Measurements from ENCODE around the gene COMMD2.

The COMMD2 gene

DNA sequence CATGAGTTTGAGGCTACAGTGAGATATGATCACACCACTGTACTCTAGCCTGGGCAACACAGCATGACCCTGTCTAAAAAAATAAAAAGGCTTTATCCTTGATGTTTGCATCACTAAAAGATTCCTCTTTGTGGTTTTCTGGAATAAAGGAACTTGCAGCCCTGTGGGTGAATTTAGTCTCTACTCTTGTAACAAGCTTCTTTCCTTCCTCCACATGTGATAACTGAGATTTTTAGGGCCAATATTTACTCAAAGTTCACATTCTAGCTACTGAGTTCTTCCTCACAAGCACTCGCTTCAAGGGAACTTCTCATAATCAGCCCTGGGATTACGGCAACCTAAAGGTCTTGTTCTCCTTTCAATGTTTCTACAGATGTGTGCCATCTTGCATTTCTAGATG, 24.6 kb downstream of the COMMD2 start:
- Histone ChIP-seq H3K9me3 (ENCODE audit: control insufficient read depth in 2 of 2, low read length in 2 of 2) (no peaks in the 10 kb centered on the region), H3K4me1 (ENCODE audit: control insufficient read depth, insufficient read depth, low read length) (no peaks in the 10 kb centered on the region), H3K9ac (ENCODE audit: low read length in 2 of 2) (no peak overlapping the region), H3K36me3 (ENCODE audit: control insufficient read depth in 2 of 2, insufficient read depth in 2 of 2, low read length in 2 of 2) (no peaks in the 10 kb centered on the region), H3K27ac (ENCODE audit: low read length) (no peak overlapping the region), H3K4me3 (ENCODE audit: low read length in 2 of 2) (no peak overlapping the region), H3K27me3 (ENCODE audit: control insufficient read depth in 1 of 2, insufficient read depth in 2 of 2, low read length in 2 of 2) (no peaks in the 10 kb centered on the region)

DNA sequence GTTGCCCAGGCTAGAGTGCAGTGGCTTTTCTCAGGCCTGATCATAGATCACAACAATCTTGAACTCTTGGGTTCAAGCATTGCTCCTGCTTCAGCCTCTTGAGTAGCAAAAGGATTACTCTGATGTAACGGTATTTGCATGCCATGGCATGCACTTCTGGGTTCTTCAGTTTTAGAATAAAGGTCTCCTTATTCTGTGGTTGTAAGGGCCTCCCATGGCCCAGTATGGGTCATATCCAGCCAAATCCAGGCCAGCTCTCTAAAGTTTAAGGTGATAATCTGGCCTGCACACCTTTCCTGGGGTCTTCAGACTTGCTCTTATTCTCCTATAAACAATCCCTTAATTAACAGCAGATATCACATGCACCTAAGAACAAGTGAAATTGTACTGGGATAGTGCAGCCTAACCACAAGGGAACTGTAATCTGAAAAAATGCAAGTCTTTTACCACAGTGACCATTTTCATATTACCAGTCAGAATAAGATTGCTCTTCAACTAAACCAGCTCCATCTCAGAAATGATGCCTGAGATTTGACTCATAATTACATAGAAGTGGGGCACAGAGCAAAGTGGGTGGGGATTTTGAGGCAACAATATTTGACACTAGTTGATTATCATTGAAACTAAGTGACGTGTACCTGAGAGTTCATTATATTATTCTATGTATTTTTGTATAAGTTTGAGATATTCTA, 25.4 kb downstream of the COMMD2 start:
- Histone ChIP-seq H3K4me3 (ENCODE audit: low read length in 2 of 2) (no peak overlapping the region), H3K36me3 (ENCODE audit: control insufficient read depth in 2 of 2, insufficient read depth in 2 of 2, low read length in 2 of 2) (no peaks in the 10 kb centered on the region), H3K27ac (ENCODE audit: low read length) (no peak overlapping the region), H3K27me3 (ENCODE audit: control insufficient read depth in 1 of 2, insufficient read depth in 2 of 2, low read length in 2 of 2) (no peaks in the 10 kb centered on the region), H3K9ac (ENCODE audit: low read length in 2 of 2) (no peak overlapping the region), H3K9me3 (ENCODE audit: control insufficient read depth in 2 of 2, low read length in 2 of 2) (no peaks in the 10 kb centered on the region), H3K4me1 (ENCODE audit: control insufficient read depth, insufficient read depth, low read length) (no peaks in the 10 kb centered on the region)

DNA sequence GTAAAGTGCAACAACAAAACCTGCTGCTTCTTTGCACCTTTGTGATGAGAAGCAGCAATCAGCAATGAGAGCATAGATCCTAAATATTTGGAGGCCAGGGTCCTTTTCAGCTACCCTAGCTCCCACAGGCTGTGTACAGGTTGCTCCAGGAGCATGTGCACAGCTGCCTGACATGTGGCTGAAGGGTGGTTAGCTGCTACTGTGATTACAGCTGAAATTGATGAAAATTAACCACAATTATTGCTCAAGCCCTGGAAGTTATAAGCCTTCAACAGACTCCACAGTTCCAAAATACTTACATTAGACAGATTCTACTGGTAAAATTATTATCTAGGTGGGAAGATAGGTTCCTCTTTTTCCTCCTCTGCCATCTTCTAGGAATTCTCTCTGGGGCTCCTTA, 28.5 kb downstream of the COMMD2 start:
- Histone ChIP-seq H3K4me1 (ENCODE audit: control insufficient read depth, insufficient read depth, low read length) (no peaks in the 10 kb centered on the region), H3K9ac (ENCODE audit: low read length in 2 of 2) (no peak overlapping the region), H3K4me3 (ENCODE audit: low read length in 2 of 2) (no peak overlapping the region), H3K9me3 (ENCODE audit: control insufficient read depth in 2 of 2, low read length in 2 of 2) (peaks cover 3 to 6% of the 10 kb centered on the region in 2 donors), H3K27ac (ENCODE audit: low read length) (no peak overlapping the region), H3K27me3 (ENCODE audit: control insufficient read depth in 1 of 2, insufficient read depth in 2 of 2, low read length in 2 of 2) (no peaks in the 10 kb centered on the region), H3K36me3 (ENCODE audit: control insufficient read depth in 2 of 2, insufficient read depth in 2 of 2, low read length in 2 of 2) (no peaks in the 10 kb centered on the region)

DNA sequence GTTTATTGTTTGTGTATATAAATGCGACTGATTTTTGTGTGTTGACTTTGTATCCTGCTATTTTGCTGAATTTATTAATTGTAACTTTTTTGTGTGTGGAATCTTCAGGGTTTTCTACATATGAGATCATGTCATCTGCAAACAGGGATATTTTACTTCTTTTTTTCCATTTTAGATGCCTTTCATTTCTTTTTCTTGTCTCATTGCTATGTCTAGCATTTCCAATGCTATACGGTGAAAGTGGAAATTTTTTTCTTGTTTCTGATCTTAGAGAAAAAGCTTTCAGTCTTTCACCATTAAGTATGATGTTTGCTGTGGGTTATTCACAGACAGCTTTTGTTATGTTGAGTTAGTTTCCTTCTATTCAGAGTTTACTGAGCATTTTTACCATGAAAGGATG, 31.4 kb downstream of the COMMD2 start:
- H3K36me3 ChIP-seq (ENCODE audit: control insufficient read depth in 2 of 2, insufficient read depth in 2 of 2, low read length in 2 of 2): no peaks in the 10 kb centered on the region
- H3K4me1 ChIP-seq (ENCODE audit: control insufficient read depth, insufficient read depth, low read length): no peaks in the 10 kb centered on the region
- no peaks in the 10 kb centered on the region for H3K27me3 ChIP-seq (ENCODE audit: control insufficient read depth in 1 of 2, insufficient read depth in 2 of 2, low read length in 2 of 2)
- H3K9ac ChIP-seq (ENCODE audit: low read length in 2 of 2): no peak overlapping the region
- H3K27ac ChIP-seq (ENCODE audit: low read length): no peak overlapping the region
- H3K4me3 ChIP-seq (ENCODE audit: low read length in 2 of 2): no peak overlapping the region
- peaks cover 3 to 6% of the 10 kb centered on the region in 2 donors for H3K9me3 ChIP-seq (ENCODE audit: control insufficient read depth in 2 of 2, low read length in 2 of 2)

DNA sequence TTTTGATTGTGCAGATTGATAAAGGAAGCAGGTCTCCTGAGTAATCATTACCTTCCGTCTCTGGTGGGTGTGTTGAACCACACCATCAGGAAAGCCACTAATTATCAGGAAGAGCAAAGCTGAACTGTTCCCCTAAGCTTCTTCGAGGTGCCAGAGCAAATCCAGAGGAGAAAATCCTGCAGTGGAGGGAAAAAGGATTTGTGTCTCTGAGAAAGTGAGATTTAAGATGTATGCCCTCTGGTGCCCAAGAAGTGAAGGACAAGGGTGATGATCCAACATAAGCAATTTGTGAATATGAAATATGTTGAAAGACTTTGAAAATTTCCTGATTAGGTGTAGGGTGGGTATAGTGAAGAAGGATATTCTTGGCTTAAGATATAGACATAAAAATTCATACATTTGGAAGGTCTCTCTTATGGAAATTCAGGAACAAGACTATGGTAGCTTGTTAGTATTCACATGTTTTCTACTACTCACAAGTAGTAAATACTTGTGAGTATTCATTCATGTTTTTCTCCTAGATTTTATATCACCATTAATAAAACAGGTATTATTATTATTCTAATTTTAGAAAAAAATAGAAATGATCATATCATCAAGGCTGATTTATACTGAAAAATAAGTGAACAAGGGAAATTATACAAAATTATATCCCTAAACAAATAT, 34.8 kb downstream of the COMMD2 start:
- peak overlapping the region; percentile 14 to 52 for H3K9ac ChIP-seq (ENCODE audit: low read length in 2 of 2)
- H3K4me1 ChIP-seq (ENCODE audit: control insufficient read depth, insufficient read depth, low read length): no peaks in the 10 kb centered on the region
- peaks cover 3 to 6% of the 10 kb centered on the region in 2 donors for H3K9me3 ChIP-seq (ENCODE audit: control insufficient read depth in 2 of 2, low read length in 2 of 2)
- no peaks in the 10 kb centered on the region for H3K36me3 ChIP-seq (ENCODE audit: control insufficient read depth in 2 of 2, insufficient read depth in 2 of 2, low read length in 2 of 2)
- H3K27me3 ChIP-seq (ENCODE audit: control insufficient read depth in 1 of 2, insufficient read depth in 2 of 2, low read length in 2 of 2): no peaks in the 10 kb centered on the region
- H3K4me3 ChIP-seq (ENCODE audit: low read length in 2 of 2): peak overlapping the region; percentile 40 to 55
- H3K27ac ChIP-seq (ENCODE audit: low read length): no peak overlapping the region

GRCh38 chr3:149716984-149717383, 35.3 kb downstream of the COMMD2 start:
- Histone ChIP-seq H3K9me3 (ENCODE audit: control insufficient read depth in 2 of 2, low read length in 2 of 2) (peaks cover 3 to 6% of the 10 kb centered on the region in 2 donors), H3K9ac (ENCODE audit: low read length in 2 of 2) (peak overlapping the region; percentile 14 to 52), H3K36me3 (ENCODE audit: control insufficient read depth in 2 of 2, insufficient read depth in 2 of 2, low read length in 2 of 2) (no peaks in the 10 kb centered on the region), H3K27me3 (ENCODE audit: control insufficient read depth in 1 of 2, insufficient read depth in 2 of 2, low read length in 2 of 2) (no peaks in the 10 kb centered on the region), H3K4me1 (ENCODE audit: control insufficient read depth, insufficient read depth, low read length) (no peaks in the 10 kb centered on the region), H3K27ac (ENCODE audit: low read length) (no peak overlapping the region), H3K4me3 (ENCODE audit: low read length in 2 of 2) (peak overlapping the region; percentile 40 to 55)

DNA sequence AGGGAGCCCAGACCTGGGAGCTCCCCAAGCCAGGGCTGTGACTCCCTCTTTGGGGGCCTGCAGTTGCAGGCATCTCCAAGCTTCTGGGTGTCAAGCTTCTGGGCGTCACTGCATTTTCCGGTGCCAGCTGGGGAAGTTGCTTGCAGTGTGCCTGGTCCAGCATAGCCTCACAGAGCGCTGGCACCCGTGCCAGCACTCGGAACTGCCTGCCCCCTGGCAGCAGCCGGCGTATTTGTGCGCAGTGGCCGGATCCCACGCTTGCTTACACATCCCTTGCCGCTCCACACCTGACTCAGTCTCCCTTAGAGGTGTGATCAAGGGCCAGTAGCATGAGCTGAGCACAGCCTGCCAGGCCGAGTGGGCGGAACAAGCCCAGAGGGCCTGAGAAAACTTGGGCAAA, 37.0 kb downstream of the COMMD2 start:
- H3K4me3 ChIP-seq (ENCODE audit: low read length in 2 of 2): no peak overlapping the region
- H3K9me3 ChIP-seq (ENCODE audit: control insufficient read depth in 2 of 2, low read length in 2 of 2): no peaks in the 10 kb centered on the region
- H3K27ac ChIP-seq (ENCODE audit: low read length): no peak overlapping the region
- H3K36me3 ChIP-seq (ENCODE audit: control insufficient read depth in 2 of 2, insufficient read depth in 2 of 2, low read length in 2 of 2): no peaks in the 10 kb centered on the region
- H3K9ac ChIP-seq (ENCODE audit: low read length in 2 of 2): no peak overlapping the region
- no peaks in the 10 kb centered on the region for H3K4me1 ChIP-seq (ENCODE audit: control insufficient read depth, insufficient read depth, low read length)
- no peaks in the 10 kb centered on the region for H3K27me3 ChIP-seq (ENCODE audit: control insufficient read depth in 1 of 2, insufficient read depth in 2 of 2, low read length in 2 of 2)

GRCh38 chr3:149713730-149714654, 38.3 kb downstream of the COMMD2 start:
- Histone ChIP-seq H3K27me3 (ENCODE audit: control insufficient read depth in 1 of 2, insufficient read depth in 2 of 2, low read length in 2 of 2) (no peaks in the 10 kb centered on the region), H3K4me3 (ENCODE audit: low read length in 2 of 2) (no peak overlapping the region), H3K9me3 (ENCODE audit: control insufficient read depth in 2 of 2, low read length in 2 of 2) (no peaks in the 10 kb centered on the region), H3K4me1 (ENCODE audit: control insufficient read depth, insufficient read depth, low read length) (no peaks in the 10 kb centered on the region), H3K9ac (ENCODE audit: low read length in 2 of 2) (no peak overlapping the region), H3K27ac (ENCODE audit: low read length) (no peak overlapping the region), H3K36me3 (ENCODE audit: control insufficient read depth in 2 of 2, insufficient read depth in 2 of 2, low read length in 2 of 2) (no peaks in the 10 kb centered on the region)

GRCh38 chr3:149706905-149707304, 45.4 kb downstream of the COMMD2 start:
- Histone ChIP-seq H3K4me3 (ENCODE audit: low read length in 2 of 2) (no peak overlapping the region), H3K27ac (ENCODE audit: low read length) (no peak overlapping the region), H3K27me3 (ENCODE audit: control insufficient read depth in 1 of 2, insufficient read depth in 2 of 2, low read length in 2 of 2) (no peaks in the 10 kb centered on the region), H3K4me1 (ENCODE audit: control insufficient read depth, insufficient read depth, low read length) (peaks cover 2% of the 10 kb centered on the region), H3K36me3 (ENCODE audit: control insufficient read depth in 2 of 2, insufficient read depth in 2 of 2, low read length in 2 of 2) (no peaks in the 10 kb centered on the region), H3K9ac (ENCODE audit: low read length in 2 of 2) (no peak overlapping the region), H3K9me3 (ENCODE audit: control insufficient read depth in 2 of 2, low read length in 2 of 2) (no peaks in the 10 kb centered on the region)

DNA sequence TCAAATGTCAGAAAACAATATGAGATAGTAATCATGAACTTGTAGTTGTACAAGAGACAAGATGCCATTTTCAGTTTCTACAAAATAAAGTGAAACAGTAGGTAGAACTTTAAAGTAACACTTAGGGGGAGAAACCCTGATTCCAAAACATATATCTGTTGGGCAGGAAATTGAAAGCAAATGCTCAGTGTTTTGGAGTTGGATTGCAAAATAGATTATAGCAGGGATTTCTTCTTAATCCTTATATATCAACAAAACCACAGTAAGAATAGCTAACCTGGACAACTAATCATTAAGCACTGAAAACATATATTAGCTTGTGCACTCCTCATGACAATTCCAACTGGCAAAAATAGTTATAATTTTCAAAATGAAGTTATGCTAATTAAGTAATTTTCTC, 46.9 kb downstream of the COMMD2 start:
- Histone ChIP-seq H3K27ac (ENCODE audit: low read length) (no peak overlapping the region), H3K36me3 (ENCODE audit: control insufficient read depth in 2 of 2, insufficient read depth in 2 of 2, low read length in 2 of 2) (no peaks in the 10 kb centered on the region), H3K9me3 (ENCODE audit: control insufficient read depth in 2 of 2, low read length in 2 of 2) (no peaks in the 10 kb centered on the region), H3K27me3 (ENCODE audit: control insufficient read depth in 1 of 2, insufficient read depth in 2 of 2, low read length in 2 of 2) (no peaks in the 10 kb centered on the region), H3K4me3 (ENCODE audit: low read length in 2 of 2) (no peak overlapping the region), H3K4me1 (ENCODE audit: control insufficient read depth, insufficient read depth, low read length) (peaks cover 2% of the 10 kb centered on the region), H3K9ac (ENCODE audit: low read length in 2 of 2) (no peak overlapping the region)

All from stomach smooth muscle (tissue), 2 donors.